Activated CD8-positive, alpha-beta memory T cell treated with anti-CD3 and anti-CD28 coated beads, Interleukin-2, amount 50 U/mL, for 24 hours (primary cell): ENCODE data around the gene GFPT2.

ENCODE experiments used
- DNase-seq: peaks from one replicate; pipeline ENCODE4 v3.0.0-alpha.2; 2020; ENCODE audit errors: extremely low read depth

The GFPT2 gene

DNA sequence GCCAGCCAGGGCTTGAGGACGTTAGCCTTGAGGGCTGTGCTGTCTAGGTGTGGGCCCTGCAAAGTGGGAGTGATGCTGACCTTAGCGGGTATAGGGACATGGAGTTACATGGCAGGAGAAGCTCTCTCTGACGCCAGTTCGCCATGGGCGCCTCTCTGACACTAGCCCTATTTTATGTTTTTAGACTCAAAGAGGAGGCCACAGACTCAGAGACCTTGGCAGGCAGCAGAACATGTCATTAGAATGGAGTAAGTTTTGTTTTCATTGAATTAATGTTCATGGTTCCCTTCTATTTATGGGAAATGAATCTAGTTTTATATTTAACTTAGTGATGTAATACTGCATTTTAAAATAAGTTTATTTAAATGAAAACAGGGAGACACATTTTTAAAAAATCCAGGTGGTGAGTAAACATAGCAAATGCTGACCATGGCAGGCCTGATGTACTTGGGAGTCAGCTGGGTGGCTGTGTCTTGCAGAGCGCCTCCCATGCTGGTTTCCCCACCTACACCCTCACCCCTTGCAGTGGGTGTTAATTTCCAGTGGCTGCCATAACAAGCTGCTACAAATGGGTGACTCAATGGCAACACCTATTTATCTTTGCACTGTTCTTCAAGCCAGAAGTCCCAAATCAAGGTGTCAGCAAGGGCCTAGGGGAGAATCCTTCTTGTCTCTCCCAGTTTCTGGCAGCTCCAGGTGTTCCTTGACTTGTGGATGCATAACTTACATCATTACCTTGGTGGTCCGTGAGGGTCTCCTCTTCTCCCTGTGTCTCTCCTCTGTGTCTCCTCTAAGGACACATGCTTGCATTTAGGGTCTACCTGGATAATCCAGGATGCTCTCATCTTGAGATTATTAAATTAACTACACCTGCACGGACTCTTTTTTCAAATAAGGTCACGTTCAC, 25.6 kb upstream of the GFPT2 start:
- DNase-seq = no peak

DNA sequence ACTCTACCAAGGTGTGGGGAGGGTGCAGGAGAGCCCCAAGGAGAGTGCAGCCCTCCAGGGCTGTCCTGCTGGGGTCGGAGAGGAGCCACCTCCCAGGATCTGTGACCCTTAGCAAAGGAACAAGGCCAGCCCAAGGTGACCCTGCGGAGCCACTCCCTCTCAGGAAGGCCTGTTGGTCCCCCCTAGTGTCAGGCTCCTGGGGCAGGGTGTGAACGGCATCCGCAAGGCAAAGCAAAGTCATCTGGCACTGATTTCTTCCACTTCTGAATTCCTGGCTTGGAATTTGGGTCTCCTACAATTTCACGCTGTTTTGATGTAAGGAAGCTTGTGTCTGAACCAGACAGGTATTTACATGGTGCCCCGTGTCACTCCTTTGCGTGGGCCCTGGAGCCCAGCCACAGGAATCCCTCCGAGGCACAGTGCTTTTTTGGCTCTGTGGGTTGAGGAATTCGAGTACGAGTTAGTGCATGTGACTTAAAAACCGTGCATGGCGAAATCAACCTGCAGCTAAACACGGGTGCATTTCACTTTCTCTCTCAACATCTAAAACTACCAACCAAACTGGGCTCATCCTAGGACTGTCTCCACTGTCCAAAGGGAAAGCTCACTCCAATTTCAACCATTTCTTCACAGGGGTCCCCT, 24.5 kb upstream of the GFPT2 start:
- no peak for DNase-seq

- no peak for DNase-seq
Measured at GRCh38 chr5:180376511-180376910, 23.4 kb upstream of the GFPT2 start.

- DNase-seq = no peak
Measured at GRCh38 chr5:180375955-180376354, 22.8 kb upstream of the GFPT2 start.

- no peak for DNase-seq
Measured at GRCh38 chr5:180375291-180375690, 22.2 kb upstream of the GFPT2 start.

GRCh38 chr5:180373870-180374269, 20.7 kb upstream of the GFPT2 start:
- no peak for DNase-seq

DNA sequence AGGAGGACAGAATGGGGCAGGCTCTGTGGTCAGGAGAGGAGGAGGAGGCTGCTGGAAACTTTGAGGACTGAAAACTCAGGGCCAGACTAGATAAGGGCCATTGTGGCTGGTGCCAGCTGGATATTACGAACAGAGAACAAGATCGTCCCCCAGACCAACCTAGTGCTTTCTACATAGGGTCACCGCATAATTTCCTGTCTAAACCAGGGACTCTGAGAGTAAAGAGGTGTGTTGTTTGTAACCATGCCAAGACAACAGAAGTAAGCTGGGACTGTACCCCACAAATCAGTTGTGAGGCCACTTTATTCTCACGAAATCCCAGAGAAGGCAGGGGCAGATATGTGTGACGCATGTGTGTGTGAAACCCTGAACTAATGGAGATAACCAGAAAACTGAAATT, 20.3 kb upstream of the GFPT2 start:
- DNase-seq = no peak

GRCh38 chr5:180371949-180372348, 18.8 kb upstream of the GFPT2 start:
- DNase-seq = no peak

DNA sequence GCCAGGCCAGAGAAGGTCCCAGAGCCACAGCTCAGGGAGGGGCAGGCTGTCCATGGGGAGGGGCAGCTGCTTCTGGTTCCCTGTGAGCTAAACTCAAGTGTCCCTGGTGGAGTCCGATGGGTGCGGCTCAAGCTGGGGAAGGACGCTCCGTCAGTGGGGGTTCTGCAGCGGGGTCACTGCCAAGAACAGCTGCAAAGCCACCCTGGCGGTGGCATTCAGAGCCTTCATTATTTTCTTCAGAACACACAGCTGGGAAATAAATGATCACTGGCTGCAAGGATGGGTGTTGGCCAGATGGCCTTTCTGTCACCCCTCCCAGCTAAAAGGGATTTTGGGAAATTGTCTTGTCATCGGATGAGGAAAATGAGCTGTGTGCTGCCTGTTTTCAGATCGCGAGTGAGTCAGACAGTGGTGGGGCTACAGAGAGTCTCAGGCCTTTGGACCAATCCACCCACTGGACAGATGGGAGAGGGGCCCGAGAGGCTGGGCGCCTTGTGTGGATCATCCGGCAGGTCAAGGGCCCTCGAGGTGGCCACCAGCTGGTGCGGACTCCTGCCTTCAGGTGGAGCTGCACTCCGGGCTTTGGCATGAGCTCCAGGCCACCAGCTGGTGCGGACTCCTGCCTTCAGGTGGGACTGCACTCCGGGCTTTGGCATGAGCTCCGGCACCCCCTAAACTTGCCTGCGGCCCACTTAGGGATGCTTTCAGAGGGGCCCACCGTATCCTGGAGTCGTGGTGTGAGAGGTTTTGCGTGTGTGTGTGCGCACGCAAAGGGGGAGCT, 17.9 kb upstream of the GFPT2 start:
- no peak for DNase-seq

- DNase-seq = no peak
Measured at GRCh38 chr5:180367991-180368390, 14.9 kb upstream of the GFPT2 start.

DNA sequence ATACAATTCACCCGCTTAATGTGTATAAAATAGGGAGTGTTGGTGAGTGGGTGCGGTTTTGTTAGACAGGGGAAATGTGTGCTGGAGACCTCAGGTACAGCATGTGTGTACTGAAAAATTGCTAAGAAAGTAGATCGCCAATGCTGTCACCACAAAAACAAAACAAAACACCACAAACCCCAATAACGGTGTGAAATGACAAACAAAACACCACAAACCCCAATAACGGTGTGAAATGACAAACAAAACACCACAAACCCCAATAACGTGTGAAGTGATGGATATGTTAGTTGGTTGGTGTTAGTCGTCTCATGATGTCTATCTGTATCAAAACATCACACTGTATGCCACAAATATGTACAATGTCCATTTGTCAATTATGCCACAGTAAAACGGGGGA, 14.2 kb upstream of the GFPT2 start:
- no peak for DNase-seq

DNA sequence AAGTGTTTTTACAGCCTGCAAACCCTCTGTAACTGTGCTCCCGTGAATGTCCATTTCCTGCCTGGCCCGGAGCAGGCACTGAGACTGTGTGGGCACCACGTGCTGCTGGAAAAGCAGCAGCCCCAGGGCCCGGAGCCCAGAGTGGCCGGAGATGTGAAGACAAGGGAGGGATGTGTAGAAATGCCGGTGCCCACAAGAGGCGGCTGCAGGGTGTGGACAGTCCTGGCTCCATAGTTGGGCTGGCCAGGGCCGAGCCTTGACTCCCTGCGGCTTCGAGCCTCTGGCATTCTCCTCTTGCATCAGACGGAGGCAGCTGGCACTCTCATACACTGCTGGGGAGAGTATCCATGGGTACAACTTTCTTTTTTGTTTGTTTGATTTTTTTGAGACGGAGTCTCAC, 13.2 kb upstream of the GFPT2 start:
- DNase-seq = no peak

DNA sequence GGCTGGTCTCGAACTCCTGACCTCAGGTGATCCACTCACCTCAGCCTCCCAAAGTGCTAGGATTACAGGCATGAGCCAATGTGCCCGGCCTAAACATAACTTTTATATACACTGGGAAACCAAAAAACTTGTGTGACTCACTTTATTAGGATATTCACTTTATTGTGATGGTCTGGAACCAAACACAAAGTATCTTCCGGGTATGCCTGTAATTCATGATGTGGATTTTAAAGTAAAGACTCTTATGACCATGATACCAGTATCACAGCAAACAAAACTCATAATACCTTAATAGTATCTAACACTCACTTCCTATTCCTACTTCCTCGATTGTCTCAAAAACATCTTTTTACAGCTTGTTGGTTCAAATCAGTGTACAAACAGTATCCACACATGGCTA, 12.7 kb upstream of the GFPT2 start:
- DNase-seq = no peak

DNA sequence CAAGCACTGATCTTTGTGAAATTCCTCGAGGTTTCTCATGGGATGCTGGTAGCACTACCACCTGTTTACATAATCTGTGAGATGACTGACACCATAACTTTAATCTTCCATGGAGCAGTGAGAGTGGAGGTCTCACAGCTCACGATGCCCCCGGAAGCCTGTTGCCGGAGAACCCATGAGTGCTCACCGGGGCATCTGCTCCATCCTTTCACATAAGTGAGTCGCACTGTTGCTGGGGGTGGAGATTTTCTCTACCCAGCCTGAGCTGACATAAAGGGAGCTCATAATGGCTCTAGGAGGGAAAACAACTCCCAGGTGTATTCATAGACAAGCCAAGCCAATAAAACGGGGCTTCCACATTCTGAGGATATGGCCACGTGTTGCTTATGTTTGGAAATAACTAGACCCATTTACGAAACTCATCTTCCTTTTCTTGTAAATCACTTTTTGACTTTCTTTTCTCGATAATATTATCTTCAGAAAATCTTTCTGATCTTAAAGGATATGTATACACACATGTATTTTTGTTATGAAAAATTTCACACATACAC, 11.2 kb upstream of the GFPT2 start:
- no peak for DNase-seq

DNA sequence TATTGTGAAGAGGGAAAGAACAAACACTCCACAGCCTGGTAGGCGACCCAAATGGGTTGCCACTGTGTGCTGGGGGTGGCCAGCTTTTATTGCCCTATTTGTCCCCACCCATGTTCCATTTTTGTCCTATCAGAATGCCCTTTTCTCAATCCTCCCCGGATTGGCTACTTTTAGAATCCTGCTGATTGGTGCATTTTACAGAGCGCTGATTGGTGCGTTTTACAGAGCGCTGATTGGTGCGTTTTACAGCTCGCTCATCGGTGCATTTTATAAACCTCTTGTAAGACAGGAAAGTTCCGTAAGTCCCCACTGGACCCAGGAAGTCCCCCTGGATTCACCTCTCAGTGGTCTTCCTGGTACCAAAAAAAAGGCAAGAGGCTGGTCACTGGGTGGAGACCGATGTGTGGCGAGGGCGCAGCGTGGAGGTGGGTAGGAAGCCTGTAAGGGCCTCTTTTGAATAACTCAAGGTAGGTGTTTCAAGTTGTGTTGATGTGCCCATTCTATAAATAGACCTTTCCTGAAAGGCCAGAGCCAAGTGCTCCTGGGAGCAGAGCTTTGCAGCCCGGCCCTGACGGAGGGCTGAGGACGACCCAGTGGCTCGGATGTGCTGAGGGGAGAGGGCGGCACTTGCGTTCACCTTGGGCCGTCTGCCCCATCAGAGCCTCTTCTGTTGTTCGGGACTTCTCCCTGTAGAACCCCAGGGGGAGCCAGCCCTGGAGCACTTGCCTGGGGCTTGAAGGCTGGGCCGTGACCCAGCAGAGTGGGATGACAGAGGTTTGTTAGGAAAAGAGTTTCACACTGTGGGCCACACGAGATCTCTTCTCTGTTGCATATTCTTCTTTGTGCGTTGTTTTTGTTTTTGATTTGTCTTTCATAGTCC, 7.2 kb upstream of the GFPT2 start:
- DNase-seq = no peak

DNA sequence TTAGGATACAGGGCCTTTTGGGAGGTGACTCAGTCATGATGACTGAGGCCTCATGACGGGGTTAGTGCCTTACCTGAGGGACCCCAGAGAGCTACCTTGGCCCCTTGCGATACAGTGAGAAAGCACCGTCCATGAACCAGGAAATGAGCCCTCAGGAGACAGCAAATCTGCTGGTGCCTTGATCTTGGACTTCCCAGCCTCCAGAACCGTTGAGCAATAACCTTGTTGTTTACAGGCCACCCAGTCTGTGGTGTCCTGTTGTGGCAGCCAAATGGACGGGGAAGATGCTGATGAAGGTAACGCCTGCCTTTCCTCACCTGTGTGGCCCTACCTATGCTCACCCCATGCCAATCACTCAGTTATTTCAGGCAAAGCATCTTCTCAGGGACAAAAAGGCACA, 5.6 kb upstream of the GFPT2 start:
- DNase-seq = no peak

- DNase-seq = no peak
Measured at GRCh38 chr5:180358179-180358578, 5.0 kb upstream of the GFPT2 start.

DNA sequence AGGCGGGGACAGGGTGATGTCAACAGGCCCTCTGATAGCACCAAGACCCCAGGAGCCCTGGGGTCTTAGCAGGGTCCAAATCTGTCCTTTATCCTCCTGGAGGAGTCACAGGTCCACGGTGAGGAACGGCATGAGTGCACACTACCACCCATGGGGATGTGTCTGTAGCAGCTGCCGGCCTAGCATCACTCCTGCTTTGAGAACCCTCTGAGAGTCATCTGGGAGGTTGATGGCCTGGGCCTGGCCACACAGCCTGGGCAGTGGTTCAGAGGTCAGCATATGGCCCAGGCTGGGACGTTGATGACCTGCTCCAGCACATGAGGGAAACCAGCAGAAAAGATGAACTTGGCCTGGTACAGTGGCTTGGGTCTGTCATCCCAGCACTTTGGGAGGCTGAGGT, 1.8 kb upstream of the GFPT2 start:
- no peak for DNase-seq

DNA sequence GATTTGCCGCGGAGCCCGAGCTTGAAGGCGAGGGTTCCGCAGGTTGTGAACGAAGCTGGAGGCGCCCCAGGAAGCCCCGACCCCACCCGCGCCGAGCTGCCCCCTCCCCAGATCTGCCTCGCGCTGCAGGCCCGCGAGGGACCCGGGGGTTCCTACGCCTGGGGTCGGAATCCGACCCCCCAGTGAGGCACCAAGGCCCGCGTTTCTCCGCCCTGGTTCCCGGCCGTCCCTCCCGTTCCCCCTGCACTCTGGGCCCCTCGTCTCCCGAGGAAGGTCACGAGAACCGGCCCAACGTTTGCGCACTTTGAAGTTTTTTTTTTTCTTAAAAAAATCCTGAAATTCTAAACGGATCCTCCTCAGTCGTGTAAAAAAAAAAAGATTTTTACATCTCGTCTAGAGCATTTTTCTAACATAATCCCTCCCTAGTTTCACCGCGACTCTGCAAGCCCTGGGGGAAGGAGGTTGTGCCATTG, 880 bp upstream of the GFPT2 start:
- no peak for DNase-seq

DNA sequence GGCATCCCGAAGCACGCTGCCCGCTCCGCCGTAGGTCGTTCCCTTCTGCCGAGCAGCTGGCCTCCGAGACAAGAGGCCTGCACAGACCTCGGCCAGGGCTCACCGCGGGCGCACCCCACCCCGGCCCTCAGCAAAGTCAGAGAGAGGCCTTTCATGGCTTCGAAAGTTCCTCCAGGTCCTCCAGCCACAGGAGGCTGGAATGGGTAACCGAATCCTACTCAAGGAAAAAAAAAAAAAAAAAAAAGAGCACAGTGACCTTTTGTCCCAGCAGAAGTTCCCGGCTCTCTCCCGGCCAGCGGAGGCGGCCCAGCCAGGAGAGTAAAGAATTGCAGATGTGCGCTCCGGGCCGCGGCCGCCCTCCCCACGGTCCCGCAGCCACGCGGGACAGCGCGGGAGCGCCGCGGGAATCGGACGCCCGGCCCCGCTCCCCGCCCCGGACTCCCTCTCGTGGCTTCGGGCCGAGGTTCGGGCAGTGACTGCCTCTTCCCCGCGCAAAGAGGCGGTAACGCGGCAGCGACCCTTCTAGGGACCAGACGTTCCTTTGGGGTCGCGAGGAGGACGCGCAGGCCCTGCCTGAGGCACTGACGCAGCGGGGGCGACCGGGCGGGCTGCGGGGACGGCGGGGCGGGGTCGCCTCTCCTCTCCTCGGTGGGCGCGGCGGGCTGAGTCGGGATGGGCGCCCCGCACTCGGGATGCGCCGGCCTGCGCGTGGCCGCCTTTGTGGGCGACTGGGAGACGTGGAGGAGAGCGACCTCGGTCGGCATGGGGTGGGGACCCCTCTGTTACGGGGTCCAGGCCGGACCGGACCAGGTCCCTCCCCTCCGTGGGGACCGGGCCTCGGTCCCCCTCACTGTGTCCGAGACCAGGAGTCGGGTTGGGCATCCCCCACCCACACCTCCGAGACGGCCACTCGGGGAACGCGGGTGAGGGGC, 754 bp downstream of the GFPT2 start:
- no peak for DNase-seq
